KMS-11 (cell line): ENCODE data around the gene WBP1.

Experiments
- H2AFZ ChIP-seq: fragments of 200-600 bp; sonication (generic); 2 replicates; pipeline ENCODE4 v1.6.1; 2016; ENCODE audit warnings: antibody characterized with exemption, mixed run types, low read depth
- H3K27ac ChIP-seq: fragments of 200-600 bp; sonication (generic); 2 replicates; pipeline ENCODE4 v1.6.1; 2016; ENCODE audit warnings: mild to moderate bottlenecking, mixed run types
- H3K27me3 ChIP-seq: fragments of 200-600 bp; sonication (generic); 2 replicates; pipeline ENCODE4 v1.6.1; 2017; ENCODE audit warnings: mild to moderate bottlenecking, low read depth, mixed run types, moderate library complexity; ENCODE audit not compliant: insufficient read depth
- H3K36me3 ChIP-seq: fragments of 200-600 bp; sonication (generic); 2 replicates; pipeline ENCODE4 v1.6.1; 2017; ENCODE audit warnings: mild to moderate bottlenecking, mixed run types; ENCODE audit not compliant: insufficient read depth
- H3K4me1 ChIP-seq: fragments of 200-600 bp; sonication (generic); 2 replicates; pipeline ENCODE4 v1.6.1; 2016; ENCODE audit warnings: mild to moderate bottlenecking, low read depth, mixed run types; ENCODE audit not compliant: poor library complexity, severe bottlenecking
- H3K4me2 ChIP-seq: fragments of 200-600 bp; sonication (generic); 2 replicates; pipeline ENCODE4 v1.7.0; 2016; ENCODE audit warnings: mild to moderate bottlenecking, mixed run types
- H3K4me3 ChIP-seq: fragments of 200-600 bp; sonication (generic); IDR thresholded peaks from 2 replicates; pipeline ENCODE4 v1.6.1; 2017; ENCODE audit warnings: low read depth, low read length, mixed read lengths; ENCODE audit not compliant: insufficient read depth
- H3K79me2 ChIP-seq: fragments of 200-600 bp; sonication (generic); 2 replicates; pipeline ENCODE4 v1.6.1; 2016; ENCODE audit warnings: low read depth, mixed run types; ENCODE audit not compliant: insufficient read depth
- H3K9ac ChIP-seq: fragments of 200-600 bp; sonication (generic); 2 replicates; pipeline ENCODE4 v1.6.1; 2016; ENCODE audit warnings: mild to moderate bottlenecking, mixed run types
- H4K20me1 ChIP-seq: fragments of 200-600 bp; sonication (generic); 2 replicates; pipeline ENCODE4 v1.6.1; 2016; ENCODE audit warnings: mild to moderate bottlenecking, mixed run types; ENCODE audit not compliant: insufficient read depth
- CTCF ChIP-seq: fragments of 200-600 bp; sonication (generic); conservative IDR thresholded peaks from 2 replicates; pipeline ENCODE4 v1.6.1; 2017; ENCODE audit warnings: low read depth, mild to moderate bottlenecking, antibody characterized with exemption, low read length, moderate library complexity, mixed read lengths

WBP1 gene

GRCh38 chr2:74415762-74416395 lies 42.4 kb upstream of the WBP1 start:
- Histone ChIP-seq H3K4me1 (peaks cover 7% of the 10 kb centered on the region), H3K4me2 (no peak overlapping the region), H3K27ac (no peak overlapping the region), H2AFZ (no peak overlapping the region), H3K36me3 (no peaks in the 10 kb centered on the region), H3K9ac (no peak overlapping the region), H3K27me3 (no peaks in the 10 kb centered on the region), H4K20me1 (no peaks in the 10 kb centered on the region), H3K79me2 (no peaks in the 10 kb centered on the region), H3K4me3 (no peak overlapping the region)
- TF ChIP-seq CTCF, result no peak

GRCh38 chr2:74416778-74417177 lies 41.5 kb upstream of the WBP1 start:
- TF ChIP-seq CTCF, result peak; percentile 13; the same call in 1 of the 2 replicates
- H2AFZ ChIP-seq, result no peak overlapping the region
- H3K4me3 ChIP-seq, result no peak overlapping the region
- H3K79me2 ChIP-seq, result no peaks in the 10 kb centered on the region
- no peaks in the 10 kb centered on the region for H3K27me3 ChIP-seq
- no peak overlapping the region for H3K27ac ChIP-seq
- no peaks in the 10 kb centered on the region for H4K20me1 ChIP-seq
- H3K9ac ChIP-seq, result no peak overlapping the region
- H3K4me2 ChIP-seq, result no peak overlapping the region
- no peaks in the 10 kb centered on the region for H3K36me3 ChIP-seq
- peaks cover 8% of the 10 kb centered on the region for H3K4me1 ChIP-seq

- no peaks in the 10 kb centered on the region for H3K79me2 ChIP-seq
- no peak overlapping the region for H2AFZ ChIP-seq
- no peaks in the 10 kb centered on the region for H4K20me1 ChIP-seq
- H3K36me3 ChIP-seq, result no peaks in the 10 kb centered on the region
- TF ChIP-seq CTCF, result no peak
- peaks cover 11% of the 10 kb centered on the region for H3K4me1 ChIP-seq
- no peak overlapping the region for H3K9ac ChIP-seq
- no peak overlapping the region for H3K27ac ChIP-seq
- H3K4me2 ChIP-seq, result no peak overlapping the region
- no peak overlapping the region for H3K4me3 ChIP-seq
- H3K27me3 ChIP-seq, result no peaks in the 10 kb centered on the region
These were observed 41.0 kb upstream of the WBP1 start for GRCh38 chr2:74417197-74417596.

GRCh38 chr2:74417763-74418162 lies 40.5 kb upstream of the WBP1 start:
- H3K9ac ChIP-seq, result no peak overlapping the region
- H3K27me3 ChIP-seq, result no peaks in the 10 kb centered on the region
- H3K36me3 ChIP-seq, result no peaks in the 10 kb centered on the region
- peaks cover 14% of the 10 kb centered on the region for H3K4me1 ChIP-seq
- no peaks in the 10 kb centered on the region for H3K79me2 ChIP-seq
- H4K20me1 ChIP-seq, result no peaks in the 10 kb centered on the region
- no peak overlapping the region for H3K4me3 ChIP-seq
- TF ChIP-seq CTCF, result no peak
- no peak overlapping the region for H2AFZ ChIP-seq
- no peak overlapping the region for H3K4me2 ChIP-seq
- H3K27ac ChIP-seq, result no peak overlapping the region
